CD14-positive monocyte (primary cell): ENCODE measurements around the gene GPS2. TPM values are rescaled to one million over a fixed set of nuclear protein-coding genes. Genes with fewer than 3 reads are reported as not detected.
"Not testable (repeated sequence)": the region's sequence is repeated elsewhere in the genome, so short reads cannot be mapped to it uniquely, and the experiment has no call there.

Experiments
- DNase-seq, 3 donors: peaks; one replicate each; pipeline ENCODE4 v3.0.0-alpha.2; 2011 to 2022
- H2AFZ ChIP-seq: 2 replicates; pipeline ENCODE4 v1.6.0; 2012; ENCODE audit warnings: mild to moderate bottlenecking, low read depth, low read length, inconsistent platforms; ENCODE audit not compliant: insufficient read depth, poor library complexity, severe bottlenecking
- H3K27ac ChIP-seq, 2 donors: 1 replicate in 1 of 2; 2 replicates in 1 of 2; pipeline ENCODE4 v1.5.1; 2012 to 2013; ENCODE audit warnings: low read length in 2 of 2, control low read depth in 1 of 2, inconsistent platforms in 1 of 2, low read depth in 1 of 2, mild to moderate bottlenecking in 1 of 2
- H3K27me3 ChIP-seq, 2 donors: one replicate each; pipeline versions ENCODE4 v1.6.0 to v1.6.1; 2011 to 2013; ENCODE audit warnings: low read length in 2 of 2; ENCODE audit not compliant: control insufficient read depth in 2 of 2, insufficient read depth in 2 of 2
- H3K36me3 ChIP-seq, 2 donors: replicated peaks in 1 of 2; 1 replicate in 1 of 2; 2 replicates in 1 of 2; pipeline versions ENCODE4 v1.5.1 to v1.6.1; 2012 to 2013; ENCODE audit warnings: low read length in 2 of 2, control low read depth in 1 of 2, inconsistent platforms in 1 of 2, mild to moderate bottlenecking in 1 of 2; ENCODE audit not compliant: insufficient read depth in 2 of 2, control insufficient read depth in 1 of 2
- H3K4me1 ChIP-seq, 2 donors: 1 replicate in 1 of 2; 2 replicates in 1 of 2; pipeline versions ENCODE4 v1.5.1 to v1.6.1; 2012 to 2013; ENCODE audit warnings: low read length in 2 of 2, control low read depth in 1 of 2, inconsistent platforms in 1 of 2, mild to moderate bottlenecking in 1 of 2, moderate library complexity in 1 of 2; ENCODE audit not compliant: insufficient read depth in 2 of 2, control insufficient read depth in 1 of 2
- H3K4me2 ChIP-seq: replicated peaks from 2 replicates; pipeline ENCODE3; 2012; ENCODE audit warnings: low read length, moderate library complexity, mild to moderate bottlenecking; ENCODE audit not compliant: poor library complexity, severe bottlenecking; ENCODE audit errors: extremely low read depth
- H3K4me3 ChIP-seq, 3 experiments: fragments of 200-600 bp in 1 of 3; sonication (generic) in 1 of 3; replicated peaks in 1 of 3; 1 replicate in 2 of 3; 2 replicates in 1 of 3; pipeline ENCODE4 v1.5.1; 2011 to 2013; ENCODE audit warnings: low read length in 3 of 3, mild to moderate bottlenecking in 3 of 3, control low read depth in 2 of 3, low read depth in 2 of 3, inconsistent platforms in 1 of 3, moderate library complexity in 1 of 3
- H3K79me2 ChIP-seq: 2 replicates; pipeline ENCODE4 v1.6.0; 2012; ENCODE audit warnings: mild to moderate bottlenecking, control low read depth, inconsistent platforms, low read length, moderate library complexity; ENCODE audit not compliant: insufficient read depth
- H3K9ac ChIP-seq: 2 replicates; pipeline ENCODE4 v1.6.0; 2017; ENCODE audit warnings: low read length, mild to moderate bottlenecking; ENCODE audit not compliant: insufficient read depth, poor library complexity, severe bottlenecking
- H3K9me3 ChIP-seq, 2 donors: replicated peaks in 1 of 2; 1 replicate in 1 of 2; 2 replicates in 1 of 2; pipeline versions ENCODE4 v1.5.1 to v1.6.1; 2012 to 2013; ENCODE audit warnings: low read length in 2 of 2, control low read depth in 1 of 2; ENCODE audit not compliant: control insufficient read depth in 1 of 2, insufficient read depth in 1 of 2
- H4K20me1 ChIP-seq: 2 replicates; pipeline ENCODE4 v1.6.0; 2012; ENCODE audit warnings: mild to moderate bottlenecking, low read length, control low read depth, moderate library complexity; ENCODE audit not compliant: insufficient read depth
- H3K27ac Mint-ChIP-seq, 7 donors: one replicate each; pipeline ENCODE4 v1.8.0; 2020; ENCODE audit warnings: mild to moderate bottlenecking in 7 of 7, mixed read lengths in 7 of 7, moderate library complexity in 6 of 7, inconsistent platforms in 2 of 7
- H3K27me3 Mint-ChIP-seq, 3 donors: one replicate each; pipeline ENCODE4 v1.8.0; 2021 to 2022; ENCODE audit warnings: low read depth in 3 of 3, mild to moderate bottlenecking in 3 of 3, mixed read lengths in 3 of 3, moderate library complexity in 3 of 3, inconsistent platforms in 1 of 3
- H3K36me3 Mint-ChIP-seq, 2 donors: one replicate each; pipeline ENCODE4 v1.8.0; 2020; ENCODE audit warnings: mixed read lengths in 2 of 2, inconsistent platforms in 1 of 2, mild to moderate bottlenecking in 1 of 2
- H3K4me1 Mint-ChIP-seq: one replicate; pipeline ENCODE4 v1.8.0; 2020; ENCODE audit warnings: mild to moderate bottlenecking, mixed read lengths
- H3K4me3 Mint-ChIP-seq, 2 donors: one replicate each; pipeline ENCODE4 v1.8.0; 2020; ENCODE audit warnings: mild to moderate bottlenecking in 2 of 2, mixed read lengths in 2 of 2, moderate library complexity in 1 of 2
- H3K9me3 Mint-ChIP-seq, 7 donors: one replicate each; pipeline ENCODE4 v1.8.0; 2020 to 2022; ENCODE audit warnings: mixed read lengths in 7 of 7, mild to moderate bottlenecking in 6 of 7, moderate library complexity in 6 of 7, inconsistent platforms in 2 of 7
- WGBS: methylation state at CpG from one replicate; pipeline ENCODE4 v1.1.5; 2013; ENCODE audit warnings: missing lambda C conversion rate; ENCODE audit not compliant: insufficient coverage; 5-methylcytosine and 5-hydroxymethylcytosine counted together
- intact Hi-C, 2 donors: fragments of 100-400 bp; cut with micrococcal nuclease; formaldehyde crosslinking; loops; one replicate each; pipeline versions ENCODE4 v1.15.0 to v1.15.1; 2023
- polyA plus RNA-seq, 3 donors: library from polyadenylated mRNA; depleted of rRNA in 1 of 3; unstranded in 2 of 3; stranded (reverse) in 1 of 3; fragments of 300-500 nt in 2 of 3; fragments of >200 nt in 1 of 3; fragmentation: Illumina TruSeq in 2 of 3; gene quantifications; 1 replicate in 2 of 3; 2 replicates in 1 of 3; pipeline ENCODE4 v1.2.3, GENCODE V29; 2012 to 2021
- TF ChIP-seq, protein P1 (sequence below): fragments of 200-600 bp; IDR thresholded peaks from one replicate; pipeline ENCODE4 v1.8.0; 2022; ENCODE audit warnings: antibody characterized with exemption, mild to moderate bottlenecking

Gene GPS2
- polyA plus RNA-seq, 3 donors = 53.5 to 162 (median 59.6) TPM

- H3K9me3 Mint-ChIP-seq = no peaks in the 10 kb centered on the region
- H3K4me3 ChIP-seq = no peak overlapping the region
- H3K4me3 Mint-ChIP-seq = peak overlapping the region in 1 of 2 donors; percentile 37
- H2AFZ ChIP-seq = no peak overlapping the region
- H3K27ac ChIP-seq = no peak overlapping the region
- peak overlapping the region in 2 of 7 donors; percentile 32 to 65 for H3K27ac Mint-ChIP-seq
- peaks cover 0 to 8% (median 0%) of the 10 kb centered on the region in 3 donors for H3K27me3 Mint-ChIP-seq
- 100% methylated on average over 1 of the region's 3 CpGs for WGBS
- intact Hi-C loops = no loop called here
- peaks cover 0 to 6% of the 10 kb centered on the region in 2 donors for H3K36me3 ChIP-seq
- H4K20me1 ChIP-seq = no peaks in the 10 kb centered on the region
- no peaks in the 10 kb centered on the region for H3K27me3 ChIP-seq
- no peaks in the 10 kb centered on the region for H3K9me3 ChIP-seq
- TF ChIP-seq, protein P1, sequence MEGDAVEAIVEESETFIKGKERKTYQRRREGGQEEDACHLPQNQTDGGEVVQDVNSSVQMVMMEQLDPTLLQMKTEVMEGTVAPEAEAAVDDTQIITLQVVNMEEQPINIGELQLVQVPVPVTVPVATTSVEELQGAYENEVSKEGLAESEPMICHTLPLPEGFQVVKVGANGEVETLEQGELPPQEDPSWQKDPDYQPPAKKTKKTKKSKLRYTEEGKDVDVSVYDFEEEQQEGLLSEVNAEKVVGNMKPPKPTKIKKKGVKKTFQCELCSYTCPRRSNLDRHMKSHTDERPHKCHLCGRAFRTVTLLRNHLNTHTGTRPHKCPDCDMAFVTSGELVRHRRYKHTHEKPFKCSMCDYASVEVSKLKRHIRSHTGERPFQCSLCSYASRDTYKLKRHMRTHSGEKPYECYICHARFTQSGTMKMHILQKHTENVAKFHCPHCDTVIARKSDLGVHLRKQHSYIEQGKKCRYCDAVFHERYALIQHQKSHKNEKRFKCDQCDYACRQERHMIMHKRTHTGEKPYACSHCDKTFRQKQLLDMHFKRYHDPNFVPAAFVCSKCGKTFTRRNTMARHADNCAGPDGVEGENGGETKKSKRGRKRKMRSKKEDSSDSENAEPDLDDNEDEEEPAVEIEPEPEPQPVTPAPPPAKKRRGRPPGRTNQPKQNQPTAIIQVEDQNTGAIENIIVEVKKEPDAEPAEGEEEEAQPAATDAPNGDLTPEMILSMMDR = no peak
- H3K4me2 ChIP-seq = no peak overlapping the region
- H3K4me1 Mint-ChIP-seq = peaks cover 54% of the 10 kb centered on the region
- DNase-seq = no peak
- no peak overlapping the region for H3K9ac ChIP-seq
- H3K4me1 ChIP-seq = peaks cover 43 to 55% of the 10 kb centered on the region in 2 donors
- peaks cover 6 to 15% of the 10 kb centered on the region in 2 donors for H3K36me3 Mint-ChIP-seq
- H3K79me2 ChIP-seq = peaks cover 27% of the 10 kb centered on the region
Measured at GRCh38 chr17:7334938-7335538, 19.9 kb upstream of the GPS2 start.

GRCh38 chr17:7332600-7333069 is 17.5 kb upstream of the GPS2 start:
- H3K27me3 ChIP-seq, H3K36me3 Mint-ChIP-seq, H3K36me3 ChIP-seq, H3K9ac ChIP-seq, H3K27ac ChIP-seq, H4K20me1 ChIP-seq, DNase-seq, H3K4me2 ChIP-seq, H3K4me3 ChIP-seq, H3K27me3 Mint-ChIP-seq, intact Hi-C loops, H3K9me3 ChIP-seq, H3K9me3 Mint-ChIP-seq: not testable (repeated sequence)
- Mint-ChIP-seq H3K27ac (peak overlapping the region in 4 of 7 donors; percentile 31 to 79 (median 62)), H3K4me1 (peaks cover 60% of the 10 kb centered on the region), H3K4me3 (peak overlapping the region; percentile 20 to 57)
- 36% methylated on average over 4 of the region's 14 CpGs for WGBS
- H2AFZ ChIP-seq = peak overlapping the region; percentile 36
- H3K79me2 ChIP-seq = peaks cover 26% of the 10 kb centered on the region
- H3K4me1 ChIP-seq = peaks cover 55 to 63% of the 10 kb centered on the region in 2 donors
